ENCODE data around the gene UBE2I. TPM values are rescaled to one million over a fixed set of nuclear protein-coding genes. Genes with fewer than 3 reads are reported as not detected.
A peak's percentile ranks its signal among the peaks of the same experiment; 100 is the strongest.

Gene UBE2I
- polyA plus RNA-seq, 6 donors from 2014 or later = 99.5 to 121 (median 114) TPM

DNA sequence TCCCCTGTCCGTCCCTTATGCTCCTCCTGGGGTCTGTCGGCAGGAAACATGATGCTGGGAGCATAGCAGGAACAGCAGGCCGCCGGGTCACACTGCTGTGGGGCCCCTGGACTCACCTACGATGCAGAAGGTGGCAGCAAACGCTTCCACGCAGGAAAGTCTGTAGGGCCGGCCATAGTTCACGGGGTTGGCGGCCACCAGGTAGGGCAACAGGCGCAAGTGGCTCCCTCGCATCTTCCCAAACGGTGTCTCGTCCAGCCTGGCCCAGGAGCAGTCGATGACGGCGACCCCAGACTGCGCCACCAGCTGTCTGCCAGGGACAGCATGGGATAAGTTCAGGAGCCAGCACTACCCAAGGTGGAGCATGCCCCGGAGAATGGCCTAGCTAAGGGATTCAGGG is 41.3 kb downstream of the UBE2I start:
- no peaks in the 10 kb centered on the region for H3K36me3 Mint-ChIP-seq
- H3K27ac Mint-ChIP-seq = peak overlapping the region in 2 of 6 donors; percentile 59 to 77
- DNase-seq (no peak), ATAC-seq (ENCODE audit: low read depth in 2 of 2) (no peak)
- no peaks in the 10 kb centered on the region for H3K9me3 Mint-ChIP-seq
- peak overlapping the region; percentile 70 to 93 (median 82) for H3K4me3 Mint-ChIP-seq
- H3K4me1 Mint-ChIP-seq = peaks cover 26 to 40% (median 31%) of the 10 kb centered on the region in 3 donors
- no peaks in the 10 kb centered on the region for H3K27me3 Mint-ChIP-seq

DNA sequence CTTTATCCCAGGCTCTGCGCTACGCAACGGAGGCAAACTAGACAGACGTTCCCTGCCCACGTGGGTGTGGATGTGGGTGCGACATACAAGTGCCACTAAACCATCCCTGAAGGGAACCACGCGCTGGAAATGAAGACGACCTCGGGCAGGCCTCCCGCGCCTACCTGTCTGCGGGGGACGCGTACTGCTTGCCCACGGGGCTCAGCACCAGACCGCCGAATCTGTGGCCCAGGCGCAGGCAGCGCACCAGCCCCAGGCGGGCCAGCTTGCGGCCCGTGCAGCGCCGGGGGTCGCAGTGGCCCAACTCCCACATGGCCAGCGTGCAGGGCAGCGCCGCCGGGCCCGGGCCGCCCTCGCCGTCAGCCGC is 41.8 kb downstream of the UBE2I start:
- DNase-seq = no peak

DNA sequence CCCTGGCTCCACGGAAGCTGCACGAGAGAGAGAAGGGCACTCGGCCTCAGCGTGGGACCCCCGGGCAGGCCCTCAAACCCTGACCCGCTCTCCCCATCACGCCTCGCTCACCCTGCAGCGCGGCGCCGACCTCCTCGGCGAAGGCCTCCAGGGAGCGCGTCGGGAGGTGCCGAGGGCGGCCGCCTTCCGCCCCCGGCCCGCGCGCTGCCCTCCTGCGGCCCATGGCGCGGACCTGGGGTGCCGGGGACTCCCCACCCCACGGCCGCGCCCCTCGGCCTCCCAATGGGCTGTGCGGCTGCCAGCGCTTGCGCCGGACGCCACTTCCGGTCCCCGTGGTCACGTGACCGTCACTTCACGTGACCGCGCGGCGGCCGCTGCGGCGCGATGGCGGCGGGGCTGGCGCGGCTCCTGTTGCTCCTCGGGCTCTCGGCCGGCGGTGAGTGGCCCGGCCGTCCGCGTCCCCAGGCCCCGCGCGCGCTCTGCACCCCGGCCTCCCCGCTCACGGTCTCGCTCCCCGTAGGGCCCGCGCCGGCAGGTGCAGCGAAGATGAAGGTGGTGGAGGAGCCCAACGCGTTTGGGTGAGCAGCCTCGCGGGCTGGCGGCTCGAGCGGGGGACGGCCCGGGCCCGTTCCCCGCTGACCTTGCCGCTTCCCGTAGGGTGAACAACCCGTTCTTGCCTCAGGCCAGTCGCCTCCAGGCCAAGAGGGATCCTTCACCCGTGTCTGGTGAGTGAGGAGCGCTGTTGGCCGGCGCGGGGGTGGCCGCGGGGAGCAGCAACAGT is 42.3 kb downstream of the UBE2I start, which contains the start of the genes GNPTG and TSR3:
Gene GNPTG (plus strand): TSS at position 350 of the 781 bp plus-strand sequence. CDS start 35 bp downstream, at position 385.
Gene TSR3 (minus strand): TSS at position 297 of the 781 bp plus-strand sequence. CDS start 74 bp downstream, at position 223.
- ATAC-seq (ENCODE audit: low read depth in 2 of 2) (peak; percentile 92 to 94), DNase-seq (peak; percentile 86)
- Mint-ChIP-seq H3K9me3 (no peaks in the 10 kb centered on the region), H3K27me3 (no peaks in the 10 kb centered on the region), H3K4me3 (peak within 1 kb of the TSS; percentile 76 to 93 (median 88)), H3K36me3 (no peaks in the 10 kb centered on the region), H3K27ac (peak within 1 kb of the TSS; percentile 82 to 93 (median 87)), H3K4me1 (peaks cover 27 to 44% (median 32%) of the 10 kb centered on the region in 3 donors)

More for the DNA sequence above, 41.8 kb downstream of the UBE2I start:
- Mint-ChIP-seq H3K9me3 (no peaks in the 10 kb centered on the region), H3K4me3 (peak overlapping the region; percentile 70 to 93 (median 82)), H3K4me1 (peaks cover 27 to 44% (median 32%) of the 10 kb centered on the region in 3 donors), H3K36me3 (no peaks in the 10 kb centered on the region), H3K27me3 (no peaks in the 10 kb centered on the region), H3K27ac (peak overlapping the region in 4 of 6 donors; percentile 59 to 82 (median 79))
- ATAC-seq (ENCODE audit: low read depth in 2 of 2) = peak; percentile 13 to 22

DNA sequence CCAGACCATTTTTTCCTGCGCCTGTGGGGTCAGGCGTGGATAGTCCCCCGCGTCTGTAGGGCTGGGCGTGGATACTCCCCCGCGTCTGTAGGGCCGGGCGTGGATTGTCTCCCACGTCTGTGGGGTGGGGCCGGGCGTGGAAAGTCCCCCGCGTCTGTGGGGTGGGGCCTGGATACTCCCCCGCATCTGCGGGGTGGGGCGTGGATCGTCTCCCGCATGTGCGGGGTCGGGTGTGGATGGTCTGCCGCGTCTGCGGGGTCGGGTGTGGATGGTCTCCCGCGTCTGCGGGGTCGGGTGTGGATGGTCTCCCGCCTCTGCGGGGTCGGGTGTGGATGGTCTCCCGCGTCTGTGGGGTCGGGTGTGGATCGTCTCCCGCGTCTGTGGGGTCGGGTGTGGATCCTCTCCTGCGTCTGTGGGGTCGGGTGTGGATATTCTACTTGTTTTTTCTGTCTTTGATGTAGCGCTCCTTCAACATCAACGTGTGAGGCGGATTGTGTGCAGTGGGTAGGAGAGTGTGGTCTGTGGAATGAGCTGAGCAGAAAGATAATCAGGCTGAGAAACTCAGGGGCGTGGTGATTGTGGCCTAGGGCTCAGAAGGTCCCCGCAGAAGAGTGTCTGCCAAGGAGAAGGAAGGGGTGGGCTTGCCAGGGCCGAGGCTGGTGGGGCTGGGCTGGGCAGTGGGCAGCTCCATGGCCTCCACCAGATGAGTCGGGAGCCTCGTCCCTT is 45.5 kb downstream of the UBE2I start:
- H3K27ac Mint-ChIP-seq = peak overlapping the region in 1 of 6 donors; percentile 59
- peak overlapping the region in 4 of 8 donors; percentile 37 to 72 (median 53) for H3K4me3 Mint-ChIP-seq
- peaks cover 31 to 43% (median 34%) of the 10 kb centered on the region in 3 donors for H3K4me1 Mint-ChIP-seq

DNA sequence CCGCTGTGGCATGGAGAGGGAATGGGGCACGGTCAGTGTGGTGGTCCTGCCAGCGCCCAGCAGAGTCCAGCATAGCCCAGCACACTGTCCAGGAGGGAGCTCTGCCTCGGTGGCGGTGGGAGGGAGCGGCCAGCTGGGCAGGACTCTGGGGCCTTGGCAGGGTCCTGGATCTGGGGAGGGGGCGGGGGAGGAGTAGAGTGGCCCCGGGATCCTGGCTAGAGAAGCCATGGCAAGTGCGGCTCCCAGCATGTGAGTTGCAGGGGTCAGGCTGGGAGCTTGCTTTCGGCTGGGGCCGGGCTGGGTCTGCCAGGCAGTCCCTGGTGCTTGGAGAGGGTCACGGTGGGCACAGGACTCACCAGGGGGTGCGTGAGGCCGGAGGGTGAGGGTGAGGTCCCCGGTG is 46.2 kb downstream of the UBE2I start:
- no peaks in the 10 kb centered on the region for H3K27me3 Mint-ChIP-seq
- peak overlapping the region in 1 of 6 donors; percentile 59 for H3K27ac Mint-ChIP-seq
- peaks cover 28 to 37% (median 31%) of the 10 kb centered on the region in 3 donors for H3K4me1 Mint-ChIP-seq
- no peak for ATAC-seq (ENCODE audit: low read depth in 2 of 2)
- H3K36me3 Mint-ChIP-seq = no peaks in the 10 kb centered on the region
- no peaks in the 10 kb centered on the region for H3K9me3 Mint-ChIP-seq
- H3K4me3 Mint-ChIP-seq = peak overlapping the region in 2 of 8 donors; percentile 47 to 71
- DNase-seq = no peak

More for the DNA sequence above, 45.5 kb downstream of the UBE2I start:
- DNase-seq (no peak), ATAC-seq (ENCODE audit: low read depth in 2 of 2) (no peak)
- no peaks in the 10 kb centered on the region for H3K27me3 Mint-ChIP-seq
- no peaks in the 10 kb centered on the region for H3K9me3 Mint-ChIP-seq
- H3K36me3 Mint-ChIP-seq = no peaks in the 10 kb centered on the region

- peak overlapping the region in 2 of 6 donors; percentile 56 to 59 for H3K27ac Mint-ChIP-seq
- H3K4me3 Mint-ChIP-seq = peak overlapping the region in 2 of 8 donors; percentile 62 to 71
- ATAC-seq (ENCODE audit: low read depth in 2 of 2) (no peak), DNase-seq (no peak)
- H3K4me1 Mint-ChIP-seq = peaks cover 24 to 32% (median 31%) of the 10 kb centered on the region in 3 donors
- no peaks in the 10 kb centered on the region for H3K27me3 Mint-ChIP-seq
- H3K36me3 Mint-ChIP-seq = no peaks in the 10 kb centered on the region
- no peaks in the 10 kb centered on the region for H3K9me3 Mint-ChIP-seq
These were observed 46.8 kb downstream of the UBE2I start for GRCh38 chr16:1356061-1356900.

DNA sequence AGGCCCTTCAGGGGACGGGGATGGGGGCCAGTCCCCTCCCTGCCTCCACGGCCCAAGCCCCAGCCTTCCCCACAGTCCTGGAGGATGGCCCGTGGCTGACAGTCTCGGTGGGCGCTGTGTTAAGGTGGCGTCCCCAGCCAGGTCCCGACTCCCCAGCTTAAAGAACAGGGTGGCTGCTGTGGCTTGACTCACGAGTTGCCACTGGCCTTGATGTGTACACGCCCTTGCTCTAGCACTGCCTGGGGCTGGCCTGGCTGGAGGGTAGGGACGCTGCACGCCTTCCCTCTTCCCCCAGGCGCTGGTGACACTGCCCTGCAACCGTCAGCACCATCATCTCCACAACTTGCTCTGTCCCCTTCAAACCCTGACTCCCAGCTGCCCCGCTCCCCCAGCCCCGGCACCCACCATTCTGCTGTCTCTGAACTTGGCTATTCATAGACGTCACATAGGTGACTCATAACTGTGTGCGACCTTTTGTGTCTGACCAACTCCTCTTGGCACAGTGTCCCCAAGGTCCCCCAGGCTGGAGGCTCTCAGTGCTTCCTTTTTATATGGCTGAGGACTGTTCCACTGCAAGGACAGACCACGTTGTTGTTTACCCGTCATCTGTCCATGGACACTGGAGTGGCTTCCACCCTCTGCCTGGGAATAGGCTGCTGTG is 48.6 kb downstream of the UBE2I start:
- Mint-ChIP-seq H3K27me3 (no peaks in the 10 kb centered on the region), H3K36me3 (no peaks in the 10 kb centered on the region), H3K4me1 (peaks cover 20 to 25% (median 21%) of the 10 kb centered on the region in 3 donors), H3K27ac (peak overlapping the region in 3 of 6 donors; percentile 6 to 84 (median 54)), H3K4me3 (peak overlapping the region in 3 of 8 donors; percentile 11 to 74 (median 16)), H3K9me3 (no peaks in the 10 kb centered on the region)
- ATAC-seq (ENCODE audit: low read depth in 2 of 2) = no peak
- no peak for DNase-seq

DNA sequence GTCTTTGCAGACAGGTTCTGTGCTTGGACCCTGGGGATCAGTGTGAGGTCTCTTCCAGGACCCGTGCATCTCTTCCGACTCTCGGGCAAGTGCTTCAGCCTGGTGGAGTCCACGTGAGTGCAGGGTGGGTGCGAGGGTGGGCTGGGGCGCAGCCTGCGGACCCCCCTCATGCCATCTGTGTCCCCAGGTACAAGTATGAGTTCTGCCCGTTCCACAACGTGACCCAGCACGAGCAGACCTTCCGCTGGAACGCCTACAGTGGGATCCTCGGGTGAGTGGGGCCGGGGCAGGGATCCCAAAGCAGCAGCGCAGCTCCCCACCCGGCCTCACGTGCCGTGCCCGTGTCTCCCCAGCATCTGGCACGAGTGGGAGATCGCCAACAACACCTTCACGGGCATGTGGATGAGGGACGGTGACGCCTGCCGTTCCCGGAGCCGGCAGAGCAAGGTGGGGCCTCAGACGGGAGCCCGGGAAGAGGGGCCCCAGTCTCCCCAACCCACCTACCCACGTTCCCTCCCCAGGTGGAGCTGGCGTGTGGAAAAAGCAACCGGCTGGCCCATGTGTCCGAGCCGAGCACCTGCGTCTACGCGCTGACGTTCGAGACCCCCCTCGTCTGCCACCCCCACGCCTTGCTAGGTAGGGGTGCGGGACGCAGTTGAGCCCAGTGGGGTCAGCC is 52.4 kb downstream of the UBE2I start:
- no peak overlapping the region for H3K4me3 Mint-ChIP-seq
- peak overlapping the region in 1 of 6 donors; percentile 39 for H3K27ac Mint-ChIP-seq
- no peaks in the 10 kb centered on the region for H3K27me3 Mint-ChIP-seq
- no peaks in the 10 kb centered on the region for H3K36me3 Mint-ChIP-seq
- ATAC-seq (ENCODE audit: low read depth in 2 of 2) (no peak), DNase-seq (no peak)
- H3K4me1 Mint-ChIP-seq = peaks cover 3 to 4% (median 4%) of the 10 kb centered on the region in 3 donors
- no peaks in the 10 kb centered on the region for H3K9me3 Mint-ChIP-seq

DNA sequence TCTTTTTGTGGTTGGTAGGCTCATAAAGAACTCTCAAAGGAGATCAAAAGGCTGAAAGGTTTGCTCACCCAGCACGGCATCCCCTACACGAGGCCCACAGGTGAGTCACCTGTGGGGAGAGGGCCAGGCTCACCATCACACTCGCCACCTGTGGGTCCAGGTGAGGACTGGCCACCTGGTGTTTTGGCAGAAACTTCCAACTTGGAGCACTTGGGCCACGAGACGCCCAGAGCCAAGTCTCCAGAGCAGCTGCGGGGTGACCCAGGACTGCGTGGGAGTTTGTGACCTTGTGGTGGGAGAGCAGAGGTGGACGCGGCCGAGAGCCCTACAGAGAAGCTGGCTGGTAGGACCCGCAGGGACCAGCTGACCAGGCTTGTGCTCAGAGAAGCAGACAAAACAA is 53.4 kb downstream of the UBE2I start:
- no peaks in the 10 kb centered on the region for H3K36me3 Mint-ChIP-seq
- no peak for ATAC-seq (ENCODE audit: low read depth in 2 of 2)
- H3K4me3 Mint-ChIP-seq = peak overlapping the region in 1 of 8 donors; percentile 23
- H3K4me1 Mint-ChIP-seq = peaks cover 3 to 4% (median 4%) of the 10 kb centered on the region in 3 donors
- no peak for DNase-seq
- H3K27ac Mint-ChIP-seq = peak overlapping the region in 2 of 6 donors; percentile 29 to 61
- H3K27me3 Mint-ChIP-seq = no peaks in the 10 kb centered on the region
- H3K9me3 Mint-ChIP-seq = no peaks in the 10 kb centered on the region

DNA sequence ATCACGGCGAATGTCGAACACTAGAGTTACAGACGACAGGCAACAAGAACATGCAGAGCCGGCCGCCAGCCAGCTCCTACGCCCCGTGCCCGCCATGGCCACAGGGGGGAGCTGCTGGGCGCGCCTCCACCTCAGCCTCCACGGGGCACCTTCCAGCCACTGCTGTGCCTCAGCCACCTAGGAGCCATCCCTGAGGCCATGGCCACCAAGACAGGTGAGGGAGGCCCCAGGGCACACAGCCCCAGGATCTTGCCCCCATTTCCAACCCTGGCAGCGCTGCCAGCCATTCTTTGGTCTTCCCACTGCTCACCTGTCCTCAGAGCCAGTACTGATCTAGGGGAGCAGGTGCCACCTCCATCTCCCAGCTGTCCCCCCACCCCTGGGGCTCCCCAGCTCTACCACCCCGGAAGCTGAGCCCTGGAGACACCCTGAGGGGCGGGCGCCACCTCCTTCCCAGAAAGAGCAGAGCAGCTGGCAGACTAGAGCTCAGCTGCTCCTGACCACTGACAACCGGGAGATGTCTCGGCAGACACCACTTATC is 54.1 kb downstream of the UBE2I start:
- Mint-ChIP-seq H3K36me3 (no peaks in the 10 kb centered on the region), H3K27ac (peak overlapping the region in 3 of 6 donors; percentile 42 to 69 (median 60)), H3K27me3 (no peaks in the 10 kb centered on the region), H3K4me3 (no peak overlapping the region), H3K9me3 (no peaks in the 10 kb centered on the region), H3K4me1 (peaks cover 0 to 4% (median 0%) of the 10 kb centered on the region in 3 donors)
- ATAC-seq (ENCODE audit: low read depth in 2 of 2) (peak; percentile 94 to 97), DNase-seq (peak; percentile 62)

DNA sequence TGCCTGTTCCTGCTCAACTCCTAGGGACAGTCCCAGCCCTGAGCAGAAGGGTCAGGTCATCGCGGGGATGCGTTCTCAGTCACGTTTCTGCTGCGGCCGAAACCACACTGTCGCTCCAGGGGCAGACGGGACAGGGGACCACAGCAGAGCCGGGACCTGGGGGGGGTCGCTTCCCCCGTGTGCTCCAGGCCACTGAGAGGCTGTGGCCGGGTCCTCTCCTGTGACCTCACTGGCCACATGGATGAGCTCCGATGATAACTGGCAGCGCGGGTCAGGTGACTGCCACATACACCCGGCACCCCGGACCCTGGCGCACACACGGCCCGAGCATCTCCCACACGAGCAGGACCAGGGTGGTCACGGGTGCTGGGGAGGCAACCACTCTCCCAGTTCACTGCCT is 55.1 kb downstream of the UBE2I start:
- Mint-ChIP-seq H3K27me3 (no peaks in the 10 kb centered on the region), H3K36me3 (no peaks in the 10 kb centered on the region), H3K9me3 (no peaks in the 10 kb centered on the region), H3K4me1 (peaks cover 0 to 4% (median 0%) of the 10 kb centered on the region in 3 donors), H3K27ac (no peak overlapping the region), H3K4me3 (no peak overlapping the region)
- ATAC-seq (ENCODE audit: low read depth in 2 of 2) = no peak
- no peak for DNase-seq

Data from naive B cell (primary cell).